AG09309 (cell line): Measurements from ENCODE around the gene FAAP100.

Source experiments
- DNase-seq: peaks from one replicate; pipeline ENCODE4 v3.0.0-alpha.2; 2010; ENCODE audit warnings: low read depth
- H3K4me3 ChIP-seq: 2 replicates; pipeline ENCODE4 v1.5.1; 2011; ENCODE audit warnings: mild to moderate bottlenecking, low read depth, low read length, moderate library complexity; ENCODE audit not compliant: control insufficient read depth
- CTCF ChIP-seq: IDR thresholded peaks from 2 replicates; pipeline ENCODE4 v1.5.1; 2011; ENCODE audit warnings: mild to moderate bottlenecking, low read depth, low read length, inconsistent platforms; ENCODE audit not compliant: insufficient read depth, control insufficient read depth; ENCODE audit errors: missing control alignments

The FAAP100 gene

DNA sequence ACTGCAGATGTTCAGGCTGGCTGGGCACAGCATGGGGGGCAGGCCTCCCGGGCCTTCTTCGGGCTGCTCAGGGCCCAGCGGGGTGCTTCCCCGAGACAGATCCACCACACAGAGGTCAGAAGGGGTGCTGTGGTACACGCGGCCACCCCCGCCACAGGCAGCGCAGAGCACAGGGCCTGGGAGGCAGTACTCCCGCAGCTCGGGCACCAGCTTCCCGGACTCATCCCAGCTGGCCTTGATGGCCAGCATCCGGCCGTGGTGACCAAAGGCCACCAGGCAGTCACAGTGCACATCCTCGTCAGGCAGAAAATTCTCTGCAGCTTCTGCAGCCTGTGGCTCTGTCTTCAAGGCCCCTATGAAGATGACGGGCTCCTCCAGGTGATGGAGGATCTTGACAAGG lies 1.9 kb downstream of the FAAP100 start:
- no peak for DNase-seq
- no peak overlapping the region for H3K4me3 ChIP-seq
- no peak for TF ChIP-seq CTCF

DNA sequence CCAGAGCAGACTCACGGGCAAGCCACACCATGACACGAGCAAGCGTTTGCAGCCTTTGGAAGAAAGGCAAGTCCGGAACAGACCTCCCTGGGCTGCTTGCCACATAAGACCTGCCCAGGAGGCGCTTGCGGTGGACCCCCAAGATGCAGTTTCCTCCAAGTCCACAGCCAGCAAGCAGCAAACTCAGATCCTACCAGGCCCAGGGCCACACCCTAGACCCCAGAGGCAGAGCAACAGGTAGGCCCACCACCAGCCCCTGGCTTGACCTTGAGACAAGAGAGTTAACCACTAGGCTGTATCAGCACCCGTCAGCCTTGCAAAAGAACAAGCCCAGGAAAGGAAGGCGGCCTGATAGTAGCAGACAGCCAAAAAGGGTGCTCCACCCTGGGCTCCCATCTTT lies 2.3 kb downstream of the FAAP100 start:
- DNase-seq = no peak
- no peak overlapping the region for H3K4me3 ChIP-seq
- no peak for TF ChIP-seq CTCF

- no peak for TF ChIP-seq CTCF
- no peak overlapping the region for H3K4me3 ChIP-seq
- no peak for DNase-seq
These were observed 3.1 kb downstream of the FAAP100 start for GRCh38 chr17:81549031-81549557.

GRCh38 chr17:81547614-81547982 lies 4.6 kb downstream of the FAAP100 start:
- H3K4me3 ChIP-seq = no peak overlapping the region
- no peak for TF ChIP-seq CTCF
- DNase-seq = no peak

- H3K4me3 ChIP-seq = no peak overlapping the region
- DNase-seq = no peak
- TF ChIP-seq CTCF = no peak
These were observed 5.1 kb downstream of the FAAP100 start for GRCh38 chr17:81546906-81547613.

DNA sequence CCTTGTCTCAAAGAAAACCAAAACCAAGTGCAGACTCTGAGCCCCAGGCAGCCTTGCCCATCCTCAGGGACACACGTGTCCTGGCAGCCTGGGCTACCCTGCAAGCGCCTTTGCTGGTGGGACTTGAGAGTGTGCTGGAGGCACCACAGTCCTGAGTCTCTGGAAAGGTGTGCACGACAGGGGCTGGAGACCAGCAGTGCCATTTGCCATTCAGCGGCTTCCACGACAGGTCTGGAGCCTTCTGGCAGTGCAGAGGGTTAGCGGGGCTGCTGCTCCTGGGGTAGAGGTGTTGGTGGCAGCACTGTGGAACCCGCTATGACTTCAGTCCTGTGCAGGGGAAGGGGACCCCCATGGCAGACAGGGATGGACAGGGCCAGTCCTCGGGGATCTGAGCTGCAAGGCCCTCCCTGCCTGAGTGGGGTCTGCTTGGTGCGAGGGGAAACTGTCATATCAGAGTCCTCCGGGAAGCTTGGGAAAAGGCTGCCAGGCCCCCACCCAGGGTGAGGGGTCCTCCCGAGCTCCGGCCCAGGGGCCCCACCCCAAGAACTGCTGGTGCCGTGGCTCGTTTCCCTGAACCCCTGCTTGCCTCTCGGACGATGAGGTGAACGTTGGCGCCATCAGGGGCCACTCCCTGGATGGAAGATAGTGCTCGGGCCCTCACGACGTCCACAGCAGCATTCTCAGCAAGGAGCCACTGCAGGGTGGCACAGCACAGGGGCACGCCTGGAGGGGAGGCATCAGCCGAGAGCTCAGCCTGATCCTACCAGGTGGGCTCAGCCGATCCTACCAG lies 6.8 kb downstream of the FAAP100 start:
- DNase-seq = no peak
- no peak for TF ChIP-seq CTCF
- H3K4me3 ChIP-seq = no peak overlapping the region
